Measurements from ENCODE around the gene YY1.

The YY1 gene

DNA sequence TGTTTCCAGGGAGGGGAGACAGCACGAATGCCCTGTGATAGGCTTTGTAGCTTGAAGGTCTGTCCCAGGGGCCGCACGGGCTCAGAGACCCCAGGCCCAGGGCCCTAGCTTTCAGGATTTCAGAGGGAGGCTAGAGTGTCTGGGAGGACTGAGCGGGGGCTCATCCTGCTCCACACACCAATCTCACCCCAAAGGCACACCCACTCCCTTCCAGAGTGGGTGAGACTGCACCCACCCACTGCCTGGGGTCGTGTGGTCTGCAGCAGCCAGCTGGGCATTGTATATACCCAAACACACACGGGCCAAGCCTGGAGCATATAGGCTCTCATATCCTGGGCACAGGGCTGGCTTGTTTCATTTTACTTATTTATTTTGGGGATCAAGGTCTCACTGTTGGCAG, 78.4 kb downstream of the YY1 start:
- no peak for DNase-seq (ENCODE audit: low spot score)
- H3K27ac ChIP-seq = no peak overlapping the region
- peak overlapping the region; percentile 64 for H3K4me3 ChIP-seq
- TF ChIP-seq, protein P1, sequence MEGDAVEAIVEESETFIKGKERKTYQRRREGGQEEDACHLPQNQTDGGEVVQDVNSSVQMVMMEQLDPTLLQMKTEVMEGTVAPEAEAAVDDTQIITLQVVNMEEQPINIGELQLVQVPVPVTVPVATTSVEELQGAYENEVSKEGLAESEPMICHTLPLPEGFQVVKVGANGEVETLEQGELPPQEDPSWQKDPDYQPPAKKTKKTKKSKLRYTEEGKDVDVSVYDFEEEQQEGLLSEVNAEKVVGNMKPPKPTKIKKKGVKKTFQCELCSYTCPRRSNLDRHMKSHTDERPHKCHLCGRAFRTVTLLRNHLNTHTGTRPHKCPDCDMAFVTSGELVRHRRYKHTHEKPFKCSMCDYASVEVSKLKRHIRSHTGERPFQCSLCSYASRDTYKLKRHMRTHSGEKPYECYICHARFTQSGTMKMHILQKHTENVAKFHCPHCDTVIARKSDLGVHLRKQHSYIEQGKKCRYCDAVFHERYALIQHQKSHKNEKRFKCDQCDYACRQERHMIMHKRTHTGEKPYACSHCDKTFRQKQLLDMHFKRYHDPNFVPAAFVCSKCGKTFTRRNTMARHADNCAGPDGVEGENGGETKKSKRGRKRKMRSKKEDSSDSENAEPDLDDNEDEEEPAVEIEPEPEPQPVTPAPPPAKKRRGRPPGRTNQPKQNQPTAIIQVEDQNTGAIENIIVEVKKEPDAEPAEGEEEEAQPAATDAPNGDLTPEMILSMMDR (IDR thresholded peaks at IDR 0.05) = no peak

DNA sequence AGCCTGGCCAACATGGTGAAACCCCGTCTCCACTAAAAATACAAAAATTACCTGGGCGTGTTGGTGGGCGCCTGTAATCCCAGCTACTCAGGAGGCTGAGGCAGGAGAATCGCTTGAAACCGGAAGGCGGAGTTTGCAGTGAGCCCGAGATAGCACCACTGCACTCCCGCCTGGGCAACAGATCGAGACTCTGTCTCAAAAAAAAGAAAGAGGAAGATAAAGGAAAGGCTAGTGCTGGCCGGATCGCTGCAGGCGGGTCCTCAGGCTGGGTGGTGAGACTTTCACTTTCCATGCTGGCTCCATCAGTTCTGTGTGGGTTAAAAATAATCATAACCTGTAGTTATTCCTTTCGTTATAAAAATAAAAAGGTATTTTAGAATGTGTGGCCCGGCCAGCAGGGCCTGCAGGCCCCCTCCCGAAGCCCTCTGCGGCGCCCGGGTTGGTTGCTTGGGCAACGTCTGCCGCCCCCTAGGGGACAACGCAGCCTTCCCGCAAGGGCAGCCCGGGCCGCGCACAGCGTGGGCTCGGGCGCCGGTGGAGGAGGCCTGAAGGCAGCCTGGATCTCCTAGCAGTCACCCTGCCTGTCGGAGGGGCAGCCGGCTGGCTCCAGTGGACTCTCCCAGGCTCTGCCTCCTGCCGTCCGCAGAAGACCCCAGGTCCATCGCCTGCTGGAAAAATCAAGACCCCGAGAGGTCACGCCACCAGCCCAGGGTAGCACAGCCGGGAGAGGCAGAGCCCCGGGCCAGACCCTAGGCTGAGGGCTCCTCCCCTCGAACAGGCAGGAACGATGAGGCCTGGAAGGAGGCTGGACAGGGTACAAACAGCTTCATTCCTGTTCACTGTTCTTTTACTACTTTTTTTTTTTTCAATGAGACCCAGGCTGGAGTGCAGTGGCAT, 79.2 kb downstream of the YY1 start:
- TF ChIP-seq, protein P1 (IDR thresholded peaks at IDR 0.05) = peak; percentile 92
- Histone ChIP-seq H3K27ac (peak overlapping the region; percentile 22 to 46), H3K4me3 (peak overlapping the region; percentile 64)
- no peak for DNase-seq (ENCODE audit: low spot score)

DNA sequence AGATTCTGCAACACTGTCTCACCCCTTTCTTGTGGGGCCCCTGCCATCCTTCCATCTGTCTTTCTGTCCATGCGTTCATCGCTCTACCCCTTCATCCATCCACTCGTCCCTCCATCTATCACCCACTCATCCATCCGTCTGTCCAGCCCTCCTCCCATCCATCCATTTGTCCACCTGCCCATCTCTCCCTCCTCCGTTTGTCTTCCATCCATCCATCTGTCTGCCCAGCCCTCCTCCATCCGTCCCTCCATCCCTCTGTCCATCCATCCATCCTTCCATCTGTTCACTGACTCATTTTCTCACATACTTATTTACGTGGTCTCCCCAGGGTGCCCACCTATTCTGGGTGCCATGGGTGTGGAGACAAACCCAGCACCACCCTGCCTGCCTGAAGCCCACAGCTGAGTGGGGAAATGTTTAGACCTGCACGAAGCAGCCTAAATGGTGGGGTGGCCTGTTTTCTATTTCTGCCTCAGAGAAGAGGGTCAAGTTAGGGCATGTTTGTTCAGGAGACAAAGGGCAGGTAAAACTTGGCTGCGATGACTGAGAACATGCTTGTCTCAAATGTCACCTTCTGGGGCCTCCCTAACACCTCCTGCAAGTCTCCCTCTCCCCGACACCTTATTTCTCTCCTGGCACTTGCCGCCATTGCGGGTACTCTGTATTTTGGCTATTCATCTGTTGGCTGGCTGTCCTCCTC, 81.4 kb downstream of the YY1 start:
- H3K27ac ChIP-seq = no peak overlapping the region
- no peak for DNase-seq (ENCODE audit: low spot score)
- H3K4me3 ChIP-seq = no peak overlapping the region
- TF ChIP-seq, protein P1 (IDR thresholded peaks at IDR 0.05) = no peak

DNA sequence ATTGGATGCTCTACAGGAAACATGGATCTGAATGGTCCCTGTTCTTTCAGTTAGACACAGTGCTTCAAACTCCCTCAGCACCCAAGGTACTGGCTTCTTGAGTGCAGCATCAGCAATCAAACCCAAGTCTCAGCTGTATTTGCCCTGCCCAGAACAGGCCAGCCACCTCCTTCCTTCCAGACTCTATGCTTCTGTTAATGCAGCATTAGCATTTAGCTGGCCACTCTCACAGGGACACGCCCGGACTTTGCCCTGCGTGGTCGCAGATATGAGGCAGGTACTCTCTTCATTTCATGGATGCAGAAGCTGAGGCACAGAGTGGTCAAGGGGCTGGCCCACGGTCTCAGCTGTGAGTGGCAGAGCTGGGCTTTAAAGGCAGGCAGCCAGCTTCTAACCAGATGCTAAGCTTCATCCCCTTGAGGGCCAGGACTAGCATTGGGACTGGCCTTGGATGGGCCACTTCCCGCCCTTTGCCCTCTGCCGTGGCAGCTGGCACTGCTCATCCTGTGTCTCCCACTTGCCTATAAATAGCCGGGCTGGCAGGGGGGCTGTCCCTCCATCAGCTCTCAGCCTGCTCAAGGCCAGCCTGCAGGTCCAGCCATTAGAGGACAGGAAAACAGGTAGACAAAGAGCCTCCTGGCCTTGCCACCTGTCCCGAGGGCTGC, 82.7 kb downstream of the YY1 start:
- TF ChIP-seq, protein P1 (IDR thresholded peaks at IDR 0.05) = no peak

DNA sequence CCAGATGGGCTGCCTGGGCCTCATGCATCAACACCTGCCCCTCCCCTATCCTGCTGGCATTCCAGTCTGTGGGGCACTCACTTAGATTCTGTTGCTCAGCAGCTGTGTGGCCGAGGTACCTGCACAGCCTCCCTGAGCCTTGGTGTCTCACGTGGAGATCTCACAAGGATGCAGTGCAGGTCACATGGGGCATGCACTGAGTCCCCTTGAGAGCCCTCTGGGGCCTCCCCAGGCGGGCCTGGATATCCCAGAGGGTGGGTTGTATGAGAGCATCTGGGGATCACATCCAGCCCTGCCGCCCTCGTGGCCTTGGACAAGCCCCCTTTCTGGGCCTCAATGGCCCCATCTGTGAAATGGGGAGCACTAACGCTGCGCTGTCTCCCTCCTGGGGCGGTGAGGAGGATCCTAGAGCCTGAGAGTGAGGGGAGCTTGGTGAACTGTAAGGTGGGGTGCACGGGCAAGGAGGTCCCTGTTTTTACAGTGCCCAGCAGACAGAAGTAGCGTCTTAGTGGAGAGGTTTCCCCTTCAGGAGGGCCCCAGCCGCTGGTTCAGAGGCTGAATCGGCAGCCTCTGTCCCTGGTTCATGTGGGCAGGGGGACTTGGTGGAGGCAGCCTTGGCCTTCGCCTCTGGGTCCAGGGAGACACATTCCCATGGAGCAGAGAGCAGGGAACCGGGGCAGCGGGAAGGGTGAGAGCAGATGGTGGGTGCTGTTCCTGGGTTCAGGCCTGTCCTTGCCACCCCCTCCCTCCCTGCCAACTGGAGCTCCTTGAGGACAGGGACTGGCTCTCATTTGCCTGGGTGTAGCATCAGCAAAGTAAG, 83.4 kb downstream of the YY1 start:
- TF ChIP-seq, protein P1 (IDR thresholded peaks at IDR 0.05) = no peak
- no peak for DNase-seq (ENCODE audit: low spot score)
- H3K27ac ChIP-seq = no peak overlapping the region
- H3K4me3 ChIP-seq = no peak overlapping the region

More for the DNA sequence above, 82.7 kb downstream of the YY1 start:
- DNase-seq (ENCODE audit: low spot score) = no peak
- no peak overlapping the region for H3K4me3 ChIP-seq
- no peak overlapping the region for H3K27ac ChIP-seq

DNA sequence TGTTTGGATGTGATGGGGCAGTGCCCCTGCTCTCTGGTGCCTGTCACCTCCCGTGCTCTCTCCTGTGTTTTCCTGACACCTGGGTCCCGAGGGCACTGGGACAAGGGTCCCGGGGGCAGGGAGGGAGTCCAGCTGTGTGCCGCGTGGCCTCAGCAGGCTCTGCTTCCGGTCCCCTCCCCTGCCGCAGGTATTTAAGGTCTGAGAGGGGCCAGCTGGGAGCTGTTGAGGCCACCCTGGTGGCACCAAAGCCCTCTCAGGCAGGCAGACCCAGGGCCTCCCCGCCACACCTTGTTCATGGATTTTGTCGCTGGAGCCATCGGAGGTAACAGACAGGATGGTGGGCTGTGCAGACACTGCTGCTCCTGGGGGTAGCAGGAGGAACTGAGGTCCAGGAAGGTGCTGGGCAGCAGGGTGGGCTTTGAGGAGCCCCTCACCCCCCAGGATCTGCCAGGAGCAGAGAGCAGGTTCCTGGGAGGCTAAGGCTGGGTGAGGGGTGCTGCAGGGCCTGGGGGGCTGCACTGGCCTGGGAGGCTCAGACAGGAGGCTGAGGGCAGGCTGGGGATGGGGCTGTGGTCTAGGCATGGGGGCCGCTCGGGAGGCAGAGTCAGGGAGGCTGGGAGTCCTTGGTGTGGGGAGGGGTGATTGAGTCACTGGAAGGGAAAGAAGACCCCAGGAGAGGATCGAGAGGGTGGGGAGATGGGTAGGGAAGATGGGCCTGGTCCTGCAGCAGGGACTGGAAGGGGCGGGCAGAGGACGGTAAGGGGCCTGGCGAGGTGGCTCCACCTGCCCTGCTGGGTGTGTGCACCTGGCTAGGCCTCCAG, 84.4 kb downstream of the YY1 start, which contains the start of gene SLC25A47:
Gene SLC25A47 (plus strand): TSS at position 219 of the 821 bp plus-strand sequence. CDS start 76 bp downstream, at position 295.
- Histone ChIP-seq H3K4me3 (no peak within 1 kb of the TSS), H3K27ac (no peak within 1 kb of the TSS)
- no peak for DNase-seq (ENCODE audit: low spot score)
- TF ChIP-seq, protein P1 (IDR thresholded peaks at IDR 0.05) = no peak

Measured in coronary artery (tissue), 2 donors.